Measurements from ENCODE around the gene FAM161A.
"Not testable (repeated sequence)": the region's sequence is repeated elsewhere in the genome, so short reads cannot be mapped to it uniquely, and the experiment has no call there.

The FAM161A gene

DNA sequence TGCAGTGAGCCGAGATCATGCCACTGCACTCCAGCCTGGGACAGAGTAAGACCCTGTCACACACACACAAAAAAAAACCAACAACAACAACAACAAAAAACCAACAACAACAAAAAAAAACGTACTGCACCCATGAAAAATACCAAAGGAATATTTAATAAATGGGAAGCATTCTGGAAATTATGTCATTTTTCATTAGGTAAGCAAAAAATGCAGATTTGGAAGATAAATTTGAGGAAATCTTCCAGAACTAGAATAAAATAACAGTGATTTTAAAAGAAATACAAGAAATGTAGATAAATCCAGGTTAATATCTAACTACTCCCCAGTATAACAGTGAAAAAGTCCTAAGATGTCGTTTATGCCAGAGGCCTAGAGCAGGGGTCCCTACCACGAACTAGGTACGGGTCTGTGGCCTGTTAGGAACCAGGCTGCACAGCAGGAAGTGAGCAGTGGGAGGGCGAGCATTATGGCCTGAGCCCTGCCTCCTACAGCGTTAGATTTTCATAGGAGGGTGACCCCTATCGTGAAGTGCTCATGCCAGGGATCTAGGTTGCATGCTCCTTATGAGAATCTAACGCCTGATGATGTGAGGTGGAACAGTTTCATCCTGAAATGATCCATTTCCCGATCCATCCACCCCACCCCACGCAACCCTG is 21.5 kb downstream of the FAM161A start:
- no peaks in the 10 kb centered on the region for H3K36me3 ChIP-seq (ENCODE audit: control insufficient read depth, insufficient read depth, low read length)
- no peaks in the 10 kb centered on the region for H3K4me1 ChIP-seq (ENCODE audit: control insufficient read depth, insufficient read depth, low read length)
- no peak overlapping the region for H3K9ac ChIP-seq (ENCODE audit: low read depth, low read length)
- no peaks in the 10 kb centered on the region for H3K9me3 ChIP-seq (ENCODE audit: control insufficient read depth, insufficient read depth, low read length)
- no peaks in the 10 kb centered on the region for H3K27me3 ChIP-seq (ENCODE audit: control insufficient read depth, insufficient read depth, low read length)
- no peak overlapping the region for H3K4me3 ChIP-seq (ENCODE audit: low read depth, low read length)

DNA sequence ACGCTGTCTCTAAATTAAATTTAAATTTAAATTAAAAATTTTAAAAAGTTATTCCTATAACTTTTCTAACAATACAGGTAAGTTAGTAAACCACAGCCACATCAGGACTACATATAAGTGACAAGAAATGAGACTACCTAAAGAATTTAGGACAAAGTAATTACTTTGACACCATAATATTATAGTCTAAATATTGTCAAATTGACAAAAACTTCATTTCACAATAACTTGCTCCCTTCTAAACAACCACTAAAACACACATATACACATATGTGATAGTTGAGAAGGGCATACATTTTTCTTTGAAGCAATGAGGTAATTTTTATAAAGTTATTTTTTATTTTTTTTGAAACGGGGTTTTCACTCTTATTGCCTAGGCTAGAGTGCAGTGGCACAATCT is 31.6 kb downstream of the FAM161A start:
- Histone ChIP-seq H3K4me3 (ENCODE audit: low read depth, low read length) (no peak overlapping the region), H3K9ac (ENCODE audit: low read depth, low read length) (no peak overlapping the region), H3K9me3 (ENCODE audit: control insufficient read depth, insufficient read depth, low read length) (no peaks in the 10 kb centered on the region), H3K4me1 (ENCODE audit: control insufficient read depth, insufficient read depth, low read length) (no peaks in the 10 kb centered on the region), H3K36me3 (ENCODE audit: control insufficient read depth, insufficient read depth, low read length) (no peaks in the 10 kb centered on the region), H3K27me3 (ENCODE audit: control insufficient read depth, insufficient read depth, low read length) (no peaks in the 10 kb centered on the region)

DNA sequence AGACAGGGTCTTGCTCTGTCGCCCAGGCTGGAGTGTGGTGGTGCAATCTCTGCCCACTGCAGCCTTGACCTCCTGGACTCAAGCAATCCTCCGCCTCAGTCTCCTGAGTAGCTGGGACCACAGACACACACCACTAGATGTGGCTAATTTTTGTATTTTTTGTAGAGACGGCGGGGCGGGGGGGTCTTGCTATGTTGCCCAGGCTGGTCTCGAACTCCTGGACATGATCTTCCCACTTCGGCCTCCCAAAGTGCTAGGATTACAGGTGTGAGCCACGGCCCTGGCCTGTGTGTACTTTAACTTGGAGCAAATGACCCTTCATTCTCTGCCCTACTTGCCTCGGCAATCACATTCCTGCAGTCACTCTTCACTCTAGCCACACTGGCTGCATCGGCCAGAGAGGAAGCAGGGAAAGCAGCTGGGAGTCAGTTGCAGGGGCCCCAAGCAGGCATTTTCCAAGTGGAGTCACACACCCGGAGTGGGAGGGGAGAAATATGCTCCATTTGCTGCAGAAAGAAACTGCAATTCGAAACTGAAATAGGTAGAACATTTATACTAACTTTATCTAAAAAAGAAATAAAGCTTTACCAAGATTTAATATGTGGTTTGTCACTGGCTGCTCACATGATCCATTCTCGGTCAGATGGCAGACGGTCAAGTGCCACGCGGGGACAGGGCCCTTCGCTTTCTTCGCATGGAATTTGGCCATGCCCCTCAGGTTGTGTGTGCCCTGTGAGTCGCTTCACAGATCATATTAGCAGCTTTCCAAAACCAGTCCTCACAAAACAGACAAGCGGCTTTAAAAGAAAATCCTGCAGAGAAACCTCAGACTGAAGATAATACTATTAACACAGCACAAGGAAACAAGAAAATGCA is 37.1 kb downstream of the FAM161A start:
- H3K4me1 ChIP-seq (ENCODE audit: control insufficient read depth, insufficient read depth, low read length): no peaks in the 10 kb centered on the region
- H3K27me3 ChIP-seq (ENCODE audit: control insufficient read depth, insufficient read depth, low read length): no peaks in the 10 kb centered on the region
- H3K9ac ChIP-seq (ENCODE audit: low read depth, low read length): no peak overlapping the region
- no peaks in the 10 kb centered on the region for H3K9me3 ChIP-seq (ENCODE audit: control insufficient read depth, insufficient read depth, low read length)
- H3K4me3 ChIP-seq (ENCODE audit: low read depth, low read length): no peak overlapping the region
- no peaks in the 10 kb centered on the region for H3K36me3 ChIP-seq (ENCODE audit: control insufficient read depth, insufficient read depth, low read length)

DNA sequence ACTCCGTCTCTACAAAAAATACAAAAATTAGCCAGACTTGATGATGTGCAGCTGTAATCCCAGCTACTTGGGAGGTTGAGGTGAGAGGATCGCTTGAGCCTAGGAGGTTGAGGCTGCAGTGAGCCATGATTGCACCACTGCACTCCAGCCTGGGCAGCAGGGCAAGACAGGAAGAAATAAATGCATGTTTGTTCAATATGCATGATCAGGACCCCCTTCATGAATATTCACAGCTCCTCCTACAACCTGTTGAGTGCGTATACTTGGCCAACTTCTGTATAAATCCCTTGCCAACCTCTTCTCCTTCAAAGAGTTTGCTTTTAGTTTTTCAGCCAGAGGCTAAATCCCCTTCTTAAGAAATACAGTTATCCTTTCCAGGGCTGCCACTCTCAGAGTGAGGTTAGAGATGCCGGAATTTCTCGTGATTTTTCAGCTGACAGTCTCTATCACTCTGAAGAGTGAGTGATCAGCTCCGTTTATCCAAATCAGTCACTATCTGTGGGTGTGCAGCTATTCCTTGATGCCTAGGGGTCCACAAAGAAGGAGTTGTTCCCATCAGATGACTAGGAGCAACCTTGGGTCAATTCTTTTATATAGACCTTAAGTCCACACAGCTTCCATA is 39.2 kb downstream of the FAM161A start:
- Histone ChIP-seq H3K9ac (ENCODE audit: low read depth, low read length) (no peak overlapping the region), H3K4me3 (ENCODE audit: low read depth, low read length) (no peak overlapping the region), H3K36me3 (ENCODE audit: control insufficient read depth, insufficient read depth, low read length) (no peaks in the 10 kb centered on the region), H3K9me3 (ENCODE audit: control insufficient read depth, insufficient read depth, low read length) (no peaks in the 10 kb centered on the region), H3K4me1 (ENCODE audit: control insufficient read depth, insufficient read depth, low read length) (no peaks in the 10 kb centered on the region), H3K27me3 (ENCODE audit: control insufficient read depth, insufficient read depth, low read length) (no peaks in the 10 kb centered on the region)

DNA sequence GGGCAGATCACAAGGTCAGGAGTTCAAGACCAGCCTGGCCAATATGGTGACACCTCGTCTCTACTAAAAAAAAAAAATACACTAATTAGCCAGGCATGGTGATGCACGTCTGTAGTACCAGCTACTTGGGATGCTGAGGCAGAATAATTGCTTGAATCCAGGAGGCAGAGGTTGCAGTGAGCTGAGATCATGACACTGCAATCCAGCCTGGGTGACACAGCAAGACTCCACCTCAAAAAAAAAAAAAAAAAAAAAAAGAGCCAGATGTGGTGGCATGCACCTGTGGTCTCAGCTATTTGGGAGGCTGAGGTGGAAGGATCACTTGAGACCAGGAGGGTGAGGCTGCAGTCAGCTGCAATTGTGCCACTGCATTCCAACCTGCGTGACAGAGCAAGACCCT is 40.5 kb downstream of the FAM161A start:
- H3K4me3 ChIP-seq (ENCODE audit: low read depth, low read length); H3K36me3 ChIP-seq (ENCODE audit: control insufficient read depth, insufficient read depth, low read length); H3K9ac ChIP-seq (ENCODE audit: low read depth, low read length); H3K9me3 ChIP-seq (ENCODE audit: control insufficient read depth, insufficient read depth, low read length); H3K4me1 ChIP-seq (ENCODE audit: control insufficient read depth, insufficient read depth, low read length); H3K27me3 ChIP-seq (ENCODE audit: control insufficient read depth, insufficient read depth, low read length): not testable (repeated sequence)

DNA sequence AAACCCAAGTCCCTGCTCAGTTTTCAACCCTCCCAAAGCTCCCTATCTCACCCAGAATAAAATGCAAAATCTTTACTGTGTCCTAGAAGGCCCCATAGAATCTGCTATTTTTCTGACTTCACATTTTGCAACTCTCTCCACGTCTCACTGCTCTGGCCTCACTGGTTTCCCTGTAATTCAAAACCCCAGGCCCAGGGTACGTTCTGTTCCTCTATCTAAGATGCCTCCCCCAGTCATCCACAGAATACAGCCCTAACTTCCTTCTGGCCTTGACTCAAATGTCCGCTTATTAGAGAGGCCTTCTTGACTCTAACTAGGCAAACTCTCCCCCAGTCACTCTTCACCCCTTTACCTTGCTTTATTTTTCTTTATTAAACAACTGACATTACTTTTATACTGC is 42.0 kb downstream of the FAM161A start:
- no peak overlapping the region for H3K9ac ChIP-seq (ENCODE audit: low read depth, low read length)
- H3K4me3 ChIP-seq (ENCODE audit: low read depth, low read length): no peak overlapping the region
- H3K27me3 ChIP-seq (ENCODE audit: control insufficient read depth, insufficient read depth, low read length): no peaks in the 10 kb centered on the region
- no peaks in the 10 kb centered on the region for H3K36me3 ChIP-seq (ENCODE audit: control insufficient read depth, insufficient read depth, low read length)
- no peaks in the 10 kb centered on the region for H3K9me3 ChIP-seq (ENCODE audit: control insufficient read depth, insufficient read depth, low read length)
- H3K4me1 ChIP-seq (ENCODE audit: control insufficient read depth, insufficient read depth, low read length): no peaks in the 10 kb centered on the region

DNA sequence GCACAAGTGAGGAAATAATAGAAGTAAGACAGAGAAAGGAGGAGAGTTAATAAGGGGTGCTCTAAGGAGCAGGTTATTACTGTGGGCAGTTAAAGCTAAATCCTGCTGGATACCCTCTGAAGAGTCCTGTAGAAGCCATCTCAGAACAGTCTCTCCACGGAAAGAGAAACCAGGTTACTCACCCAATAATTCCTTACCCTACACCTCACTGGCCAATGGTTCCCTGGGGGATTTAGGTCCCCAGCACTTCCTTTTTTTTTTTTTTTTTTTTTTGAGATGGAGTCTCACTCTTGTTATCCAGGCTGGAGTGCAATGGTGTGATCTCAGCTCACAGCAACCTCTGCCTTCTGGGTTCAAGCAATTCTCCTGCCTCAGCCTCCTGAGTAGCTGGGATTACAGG is 43.7 kb downstream of the FAM161A start:
- H3K4me1 ChIP-seq (ENCODE audit: control insufficient read depth, insufficient read depth, low read length); H3K9ac ChIP-seq (ENCODE audit: low read depth, low read length); H3K36me3 ChIP-seq (ENCODE audit: control insufficient read depth, insufficient read depth, low read length); H3K9me3 ChIP-seq (ENCODE audit: control insufficient read depth, insufficient read depth, low read length); H3K27me3 ChIP-seq (ENCODE audit: control insufficient read depth, insufficient read depth, low read length); H3K4me3 ChIP-seq (ENCODE audit: low read depth, low read length): not testable (repeated sequence)

DNA sequence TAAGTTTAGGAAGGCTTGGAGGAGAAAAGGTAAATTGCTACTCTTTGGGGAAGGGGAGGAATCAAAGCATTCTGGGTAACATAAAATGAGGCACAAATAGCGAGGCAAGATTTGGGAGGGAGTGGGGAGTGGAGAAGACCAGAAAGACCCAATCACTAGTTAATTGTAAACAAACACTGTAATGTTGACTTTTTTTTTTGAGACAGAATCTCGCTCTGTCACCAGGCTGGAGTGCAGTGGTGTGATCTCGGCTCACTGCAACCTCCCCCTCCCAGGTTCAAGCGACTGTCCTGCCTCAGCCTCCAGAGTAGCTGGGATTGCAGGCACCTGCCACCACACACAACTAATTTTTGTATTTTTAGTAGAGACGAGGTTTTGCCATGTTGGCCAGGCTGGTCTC is 45.2 kb downstream of the FAM161A start:
- H3K36me3 ChIP-seq (ENCODE audit: control insufficient read depth, insufficient read depth, low read length); H3K4me3 ChIP-seq (ENCODE audit: low read depth, low read length); H3K9ac ChIP-seq (ENCODE audit: low read depth, low read length); H3K27me3 ChIP-seq (ENCODE audit: control insufficient read depth, insufficient read depth, low read length); H3K9me3 ChIP-seq (ENCODE audit: control insufficient read depth, insufficient read depth, low read length); H3K4me1 ChIP-seq (ENCODE audit: control insufficient read depth, insufficient read depth, low read length): not testable (repeated sequence)

DNA sequence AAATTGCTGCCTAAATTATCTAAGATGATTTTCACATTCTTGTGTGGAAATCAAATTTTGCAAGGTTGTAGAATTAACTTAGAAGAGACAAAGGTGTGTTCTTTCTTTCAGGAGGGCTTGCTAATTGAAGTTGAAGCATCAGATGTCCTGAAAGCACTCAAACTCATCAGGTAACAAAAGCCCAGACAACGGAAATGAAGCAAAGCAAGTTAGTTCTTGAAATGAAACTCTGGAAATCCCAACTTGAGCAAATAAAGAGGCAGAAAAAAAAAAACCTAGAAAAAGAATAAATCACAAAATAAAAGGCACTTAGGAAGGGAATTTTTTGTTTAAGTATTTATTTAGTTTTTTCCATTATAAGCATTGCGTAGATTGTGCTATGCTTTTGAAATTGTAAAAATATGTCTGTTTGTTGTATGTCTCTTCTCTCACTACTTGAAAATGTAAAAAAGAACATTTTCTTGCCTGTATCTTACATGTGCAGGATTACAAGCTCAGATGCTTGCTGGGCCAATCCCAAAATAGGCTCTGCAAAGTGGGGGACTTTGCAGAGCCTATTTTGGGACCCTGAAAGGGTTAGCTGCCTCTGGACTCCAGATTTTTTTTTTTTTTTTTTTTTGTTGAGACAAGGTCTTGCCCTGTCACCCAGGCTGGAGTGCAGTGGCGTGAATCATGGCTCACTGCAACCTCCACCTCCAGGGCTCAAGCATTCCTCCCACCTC is 46.7 kb downstream of the FAM161A start:
- Histone ChIP-seq H3K9me3 (ENCODE audit: control insufficient read depth, insufficient read depth, low read length) (no peaks in the 10 kb centered on the region), H3K4me3 (ENCODE audit: low read depth, low read length) (no peak overlapping the region), H3K4me1 (ENCODE audit: control insufficient read depth, insufficient read depth, low read length) (no peaks in the 10 kb centered on the region), H3K36me3 (ENCODE audit: control insufficient read depth, insufficient read depth, low read length) (no peaks in the 10 kb centered on the region), H3K9ac (ENCODE audit: low read depth, low read length) (no peak overlapping the region), H3K27me3 (ENCODE audit: control insufficient read depth, insufficient read depth, low read length) (no peaks in the 10 kb centered on the region)

DNA sequence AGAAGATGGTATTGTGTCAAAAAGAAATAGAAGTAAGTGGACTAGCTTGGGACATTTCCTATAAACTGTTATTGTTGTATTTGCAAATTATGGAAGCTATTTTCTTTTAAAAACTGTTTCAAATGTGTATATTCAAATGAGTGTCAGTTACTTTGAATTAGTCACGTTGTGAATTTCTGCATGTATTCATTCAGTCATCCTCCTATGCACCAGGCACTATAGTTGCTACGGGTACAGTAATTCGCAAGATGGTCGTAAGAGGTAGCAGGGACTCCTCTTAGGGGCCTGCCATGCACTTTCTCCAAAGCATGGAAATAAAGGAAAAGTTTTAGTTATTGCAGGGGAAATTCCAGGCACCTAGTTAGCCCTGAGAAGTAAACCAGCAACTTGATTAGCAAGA is 51.3 kb downstream of the FAM161A start:
- H3K9me3 ChIP-seq (ENCODE audit: control insufficient read depth, insufficient read depth, low read length): no peaks in the 10 kb centered on the region
- no peaks in the 10 kb centered on the region for H3K36me3 ChIP-seq (ENCODE audit: control insufficient read depth, insufficient read depth, low read length)
- no peaks in the 10 kb centered on the region for H3K4me1 ChIP-seq (ENCODE audit: control insufficient read depth, insufficient read depth, low read length)
- no peaks in the 10 kb centered on the region for H3K27me3 ChIP-seq (ENCODE audit: control insufficient read depth, insufficient read depth, low read length)
- no peak overlapping the region for H3K9ac ChIP-seq (ENCODE audit: low read depth, low read length)
- H3K4me3 ChIP-seq (ENCODE audit: low read depth, low read length): no peak overlapping the region

DNA sequence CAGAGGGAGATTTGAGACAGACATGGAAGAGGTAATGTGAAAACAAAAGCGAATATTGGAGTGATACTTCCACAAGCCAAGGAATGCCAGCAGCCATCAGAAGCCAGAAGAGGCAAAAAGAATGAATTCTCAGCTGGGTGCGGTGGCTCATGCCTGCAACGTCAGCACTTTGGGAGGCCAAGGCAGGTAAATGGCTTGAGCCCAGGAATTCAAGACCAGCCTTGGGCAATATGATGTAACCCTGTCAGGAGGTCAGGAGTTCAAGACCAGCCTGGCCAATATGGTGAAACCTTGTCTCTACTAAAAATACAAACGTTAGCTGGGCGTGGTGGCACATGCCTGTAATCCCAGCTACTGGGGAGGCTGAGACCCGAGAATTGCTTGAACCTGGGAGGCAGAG is 54.8 kb downstream of the FAM161A start:
- H3K27me3 ChIP-seq (ENCODE audit: control insufficient read depth, insufficient read depth, low read length): peaks cover 8% of the 10 kb centered on the region
- H3K4me3 ChIP-seq (ENCODE audit: low read depth, low read length): no peak overlapping the region
- no peak overlapping the region for H3K9ac ChIP-seq (ENCODE audit: low read depth, low read length)
- no peaks in the 10 kb centered on the region for H3K9me3 ChIP-seq (ENCODE audit: control insufficient read depth, insufficient read depth, low read length)
- H3K4me1 ChIP-seq (ENCODE audit: control insufficient read depth, insufficient read depth, low read length): no peaks in the 10 kb centered on the region
- no peaks in the 10 kb centered on the region for H3K36me3 ChIP-seq (ENCODE audit: control insufficient read depth, insufficient read depth, low read length)
